Right atrium auricular region (tissue), 2 donors: Measurements from ENCODE around the gene MCU. TPM values are rescaled to one million over a fixed set of nuclear protein-coding genes. Genes with fewer than 3 reads are reported as not detected.

Source experiments
- DNase-seq: peaks from one replicate; pipeline ENCODE4 v3.0.0-alpha.2; 2019; ENCODE audit warnings: low spot score
- H3K27ac ChIP-seq, 2 donors: fragments of 200-600 bp; sonication (generic); 1 replicate in 1 of 2; 2 replicates in 1 of 2; pipeline ENCODE4 v1.5.1; 2016 to 2019
- H3K27me3 ChIP-seq, 2 donors: fragments of 200-600 bp; sonication (generic); one replicate each; pipeline versions ENCODE4 v1.5.1 to v1.6.0; 2017 to 2019
- H3K36me3 ChIP-seq: fragments of 200-600 bp; sonication (generic); one replicate; pipeline ENCODE4 v1.5.1; 2016
- H3K4me1 ChIP-seq, 2 donors: fragments of 200-600 bp; sonication (generic); one replicate each; pipeline versions ENCODE4 v1.5.1 to v1.6.0; 2017 to 2019
- H3K4me3 ChIP-seq, 2 donors: fragments of 200-600 bp; sonication (generic); 1 replicate in 1 of 2; 2 replicates in 1 of 2; pipeline ENCODE4 v1.5.1; 2017 to 2019; ENCODE audit warnings: mild to moderate bottlenecking in 1 of 2, moderate library complexity in 1 of 2
- H3K9me3 ChIP-seq, 2 donors: fragments of 200-600 bp; sonication (generic); one replicate each; pipeline ENCODE4 v1.5.1; 2019
- CTCF ChIP-seq, 2 donors: fragments of 200-600 bp; sonication (generic); IDR thresholded peaks; one replicate each; pipeline ENCODE4 v1.5.1; 2019; ENCODE audit warnings: antibody characterized with exemption in 2 of 2
- total RNA-seq, 2 donors: library from RNA; depleted of rRNA; stranded (reverse); fragments of >200 nt; gene quantifications; one replicate each; pipeline ENCODE4 v1.1.0, GENCODE V29; 2016

MCU gene
- total RNA-seq, 2 donors from 2014 or later, result 12.4 to 14.2 TPM

GRCh38 chr10:72888151-72888638 lies 196.3 kb downstream of the MCU start:
- no peak for TF ChIP-seq CTCF (IDR thresholded peaks at IDR 0.05)
- no peaks in the 10 kb centered on the region for H3K9me3 ChIP-seq
- H3K4me3 ChIP-seq, result no peak overlapping the region
- H3K4me1 ChIP-seq, result peaks cover 0 to 36% of the 10 kb centered on the region in 2 donors
- peaks cover 5% of the 10 kb centered on the region for H3K36me3 ChIP-seq
- no peaks in the 10 kb centered on the region for H3K27me3 ChIP-seq
- H3K27ac ChIP-seq, result no peak overlapping the region
- DNase-seq, result no peak

DNA sequence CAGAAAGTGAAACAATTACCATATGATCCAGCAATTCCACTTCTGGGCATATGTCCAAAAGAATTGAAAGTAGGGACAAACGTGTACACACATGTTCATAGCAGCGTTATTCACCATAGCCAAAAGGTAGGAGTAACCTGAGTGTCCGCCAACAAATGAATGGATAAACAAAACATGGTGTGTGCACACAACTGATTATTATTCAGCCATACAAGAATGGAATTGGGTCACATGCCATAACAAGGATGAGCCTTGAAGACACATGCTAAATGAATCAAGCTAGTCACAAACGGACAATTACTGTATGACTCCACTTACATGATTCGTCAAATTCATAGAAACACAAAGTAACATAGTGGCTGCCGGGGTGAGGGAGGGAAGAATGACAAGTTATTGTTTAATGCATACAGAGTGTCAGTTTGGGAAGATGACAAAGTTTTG lies 197.5 kb downstream of the MCU start:
- peaks cover 5% of the 10 kb centered on the region for H3K36me3 ChIP-seq
- no peaks in the 10 kb centered on the region for H3K9me3 ChIP-seq
- no peak overlapping the region for H3K4me3 ChIP-seq
- no peak for TF ChIP-seq CTCF (IDR thresholded peaks at IDR 0.05)
- no peak for DNase-seq
- peaks cover 0 to 42% of the 10 kb centered on the region in 2 donors for H3K4me1 ChIP-seq
- H3K27me3 ChIP-seq, result no peaks in the 10 kb centered on the region
- no peak overlapping the region for H3K27ac ChIP-seq

GRCh38 chr10:72890086-72890485 lies 198.1 kb downstream of the MCU start:
- DNase-seq, result no peak
- H3K4me1 ChIP-seq, result peaks cover 0 to 42% of the 10 kb centered on the region in 2 donors
- H3K4me3 ChIP-seq, result no peak overlapping the region
- no peak for TF ChIP-seq CTCF (IDR thresholded peaks at IDR 0.05)
- no peak overlapping the region for H3K27ac ChIP-seq
- no peaks in the 10 kb centered on the region for H3K27me3 ChIP-seq
- H3K9me3 ChIP-seq, result no peaks in the 10 kb centered on the region
- peaks cover 5% of the 10 kb centered on the region for H3K36me3 ChIP-seq

- no peak for DNase-seq
- TF ChIP-seq CTCF (IDR thresholded peaks at IDR 0.05), result no peak
- Histone ChIP-seq H3K27me3 (no peaks in the 10 kb centered on the region), H3K36me3 (no peaks in the 10 kb centered on the region), H3K9me3 (no peaks in the 10 kb centered on the region), H3K4me3 (no peak within 1 kb of the TSS), H3K27ac (peak within 1 kb of the TSS in 1 of 2 donors; percentile 28), H3K4me1 (peaks cover 0 to 21% of the 10 kb centered on the region in 2 donors)
Measured at GRCh38 chr10:72893136-72893798, 201.3 kb downstream of the MCU start, which contains the start of gene OIT3. Gene OIT3 (plus strand): TSS chr10:72893739. CDS start chr10:72893799, 60 bp downstream.

- Histone ChIP-seq H3K27me3 (no peaks in the 10 kb centered on the region), H3K27ac (no peak overlapping the region), H3K36me3 (no peaks in the 10 kb centered on the region), H3K4me3 (no peak overlapping the region), H3K4me1 (peaks cover 0 to 12% of the 10 kb centered on the region in 2 donors), H3K9me3 (no peaks in the 10 kb centered on the region)
- no peak for TF ChIP-seq CTCF (IDR thresholded peaks at IDR 0.05)
- no peak for DNase-seq
Measured at GRCh38 chr10:72895236-72895850, 203.4 kb downstream of the MCU start.
